ENCODE results near the gene ZNF792. TPM values are rescaled to one million over a fixed set of nuclear protein-coding genes. Genes with fewer than 3 reads are reported as not detected.

The ZNF792 gene
- polyA plus RNA-seq, 1 of the 3 experiments (the other 2 are of a cell fraction), result 1.5 TPM

GRCh38 chr19:34982275-34982674, 18.2 kb upstream of the ZNF792 start:
- no peaks in the 10 kb centered on the region for H3F3A ChIP-seq (replicated peaks; ENCODE audit: insufficient read depth)
- H3K4me2 ChIP-seq, result no peak overlapping the region
- H3K4me3 ChIP-seq (ENCODE audit: low read depth in 2 of 2, low read length in 1 of 2), result no peak overlapping the region
- H3K4me1 ChIP-seq (ENCODE audit: control insufficient read depth in 1 of 2, insufficient read depth in 2 of 2, low read depth in 1 of 2, low read length in 1 of 2), result peaks cover 0 to 4% of the 10 kb centered on the region in 2 experiments; a peak in 1 of 4 replicates
- H3K36me3 ChIP-seq (replicated peaks in 1 of 2; ENCODE audit: control insufficient read depth in 1 of 2, insufficient read depth in 2 of 2, low read length in 1 of 2), result no peaks in the 10 kb centered on the region
- no peaks in the 10 kb centered on the region for H3K9me3 ChIP-seq
- H3K79me2 ChIP-seq (ENCODE audit: insufficient read depth), result no peaks in the 10 kb centered on the region
- DNase-seq, result no peak
- TF ChIP-seq USF2 (IDR thresholded peaks at IDR 0.05; ENCODE audit: borderline replicate concordance, low read depth, low read length) (no peak), IRF3 (IDR thresholded peaks at IDR 0.05; ENCODE audit: low read depth, low read length) (no peak), TEAD4 (IDR thresholded peaks at IDR 0.05; ENCODE audit: borderline replicate concordance, insufficient read depth) (no peak), PBX3 (IDR thresholded peaks at IDR 0.05) (no peak), RAD21 (IDR thresholded peaks at IDR 0.05; ENCODE audit: low read length) (no peak), ELF1 (IDR thresholded peaks at IDR 0.05) (no peak), EZH2phosphoT487 (IDR thresholded peaks at IDR 0.05; ENCODE audit: borderline replicate concordance, low read depth) (no peak), TAF1 (IDR thresholded peaks at IDR 0.05; ENCODE audit: borderline replicate concordance, low read depth, low read length) (no peak), YY1 (IDR thresholded peaks at IDR 0.05; ENCODE audit: low read depth) (no peak), RCOR1 (IDR thresholded peaks at IDR 0.05; ENCODE audit: low read length) (no peak), CTCF (IDR thresholded peaks at IDR 0.05) (no peak), USF1 (IDR thresholded peaks at IDR 0.05; ENCODE audit: borderline replicate concordance, low read depth) (no peak), NFIC (IDR thresholded peaks at IDR 0.05; ENCODE audit: borderline replicate concordance) (no peak), CHD2 (IDR thresholded peaks at IDR 0.05; ENCODE audit: low read length, partially characterized antibody) (no peak), MAX (IDR thresholded peaks at IDR 0.05; ENCODE audit: low read depth) (no peak), FOSL2 (IDR thresholded peaks at IDR 0.05; ENCODE audit: borderline replicate concordance, low read depth) (no peak), MXI1 (IDR thresholded peaks at IDR 0.05; ENCODE audit: low read depth, low read length) (no peak)
- no peak overlapping the region for H3K27ac ChIP-seq (ENCODE audit: low read depth in 2 of 2, low read length in 1 of 2)
- POLR2A ChIA-PET, result no interaction called here
- 54% methylated on average over 5 of the region's 5 CpGs for WGBS (ENCODE audit: low lambda C conversion rate)
- CTCF ChIA-PET, result interaction anchor here (0.5 kb wide), 1 partner anchor 161 kb away, joined by 3 read pairs; no protein-coding TSS in a partner anchor
- H3K9me2 ChIP-seq, result no peaks in the 10 kb centered on the region
- no peak overlapping the region for H2AFZ ChIP-seq (ENCODE audit: low read depth)
- no peaks in the 10 kb centered on the region; the same call in 1 of the 2 replicates for H3K27me3 ChIP-seq (ENCODE audit: insufficient read depth)
- H4K20me1 ChIP-seq (ENCODE audit: insufficient read depth), result no peaks in the 10 kb centered on the region
- H3K9ac ChIP-seq, result no peak overlapping the region

All from SK-N-SH (cell line).